ENCODE data around the gene GPR55. TPM values are rescaled to one million over a fixed set of nuclear protein-coding genes. Genes with fewer than 3 reads are reported as not detected.

Gene GPR55
- total RNA-seq, 1 donor from 2014 or later: 0.57 TPM

- Mint-ChIP-seq H3K4me1 (ENCODE audit: low read depth) (peaks cover 15% of the 10 kb centered on the region), H3K27ac (no peak overlapping the region), H3K4me3 (ENCODE audit: low read depth) (no peak overlapping the region), H3K9me3 (no peaks in the 10 kb centered on the region), H3K27me3 (ENCODE audit: low read depth) (peaks cover 32% of the 10 kb centered on the region), H3K36me3 (ENCODE audit: low read depth) (no peaks in the 10 kb centered on the region)
- intact Hi-C loops (cut with micrococcal nuclease): no loop called here
- DNase-seq (ENCODE audit: low spot score): no peak
Measured at GRCh38 chr2:230896346-230897115, 28.5 kb downstream of the GPR55 start.

- intact Hi-C loops (cut with micrococcal nuclease): no loop called here
- H3K27me3 Mint-ChIP-seq (ENCODE audit: low read depth): peaks cover 36% of the 10 kb centered on the region
- DNase-seq (ENCODE audit: low spot score): no peak
- H3K9me3 Mint-ChIP-seq: no peaks in the 10 kb centered on the region
- no peak overlapping the region for H3K27ac Mint-ChIP-seq
- H3K4me1 Mint-ChIP-seq (ENCODE audit: low read depth): peaks cover 15% of the 10 kb centered on the region
- no peaks in the 10 kb centered on the region for H3K36me3 Mint-ChIP-seq (ENCODE audit: low read depth)
- H3K4me3 Mint-ChIP-seq (ENCODE audit: low read depth): no peak overlapping the region
Measured at GRCh38 chr2:230895536-230896345, 29.3 kb downstream of the GPR55 start.

- no peak for DNase-seq (ENCODE audit: low spot score)
- no peak overlapping the region for H3K4me3 Mint-ChIP-seq (ENCODE audit: low read depth)
- H3K9me3 Mint-ChIP-seq: no peaks in the 10 kb centered on the region
- H3K36me3 Mint-ChIP-seq (ENCODE audit: low read depth): no peaks in the 10 kb centered on the region
- H3K27me3 Mint-ChIP-seq (ENCODE audit: low read depth): peaks cover 37% of the 10 kb centered on the region
- H3K4me1 Mint-ChIP-seq (ENCODE audit: low read depth): peaks cover 8% of the 10 kb centered on the region
- intact Hi-C loops (cut with micrococcal nuclease): no loop called here
- no peak overlapping the region for H3K27ac Mint-ChIP-seq
Measured at GRCh38 chr2:230893841-230894781, 30.9 kb downstream of the GPR55 start.

- DNase-seq (ENCODE audit: low spot score): no peak
- H3K4me1 Mint-ChIP-seq (ENCODE audit: low read depth): peaks cover 8% of the 10 kb centered on the region
- H3K4me3 Mint-ChIP-seq (ENCODE audit: low read depth): no peak overlapping the region
- no peak overlapping the region for H3K27ac Mint-ChIP-seq
- no peaks in the 10 kb centered on the region for H3K36me3 Mint-ChIP-seq (ENCODE audit: low read depth)
- intact Hi-C loops (cut with micrococcal nuclease): no loop called here
- H3K27me3 Mint-ChIP-seq (ENCODE audit: low read depth): peaks cover 38% of the 10 kb centered on the region
- no peaks in the 10 kb centered on the region for H3K9me3 Mint-ChIP-seq
Measured at GRCh38 chr2:230893338-230893737, 31.7 kb downstream of the GPR55 start.

GRCh38 chr2:230891509-230891908 lies 33.5 kb downstream of the GPR55 start:
- intact Hi-C loops (cut with micrococcal nuclease): no loop called here
- no peak for DNase-seq (ENCODE audit: low spot score)
- Mint-ChIP-seq H3K4me3 (ENCODE audit: low read depth) (no peak overlapping the region), H3K27me3 (ENCODE audit: low read depth) (peaks cover 31% of the 10 kb centered on the region), H3K4me1 (ENCODE audit: low read depth) (peaks cover 8% of the 10 kb centered on the region), H3K27ac (no peak overlapping the region), H3K36me3 (ENCODE audit: low read depth) (no peaks in the 10 kb centered on the region), H3K9me3 (no peaks in the 10 kb centered on the region)

- H3K9me3 Mint-ChIP-seq: no peaks in the 10 kb centered on the region
- intact Hi-C loops (cut with micrococcal nuclease): no loop called here
- H3K4me3 Mint-ChIP-seq (ENCODE audit: low read depth): no peak overlapping the region
- H3K36me3 Mint-ChIP-seq (ENCODE audit: low read depth): no peaks in the 10 kb centered on the region
- H3K27ac Mint-ChIP-seq: no peak overlapping the region
- peaks cover 29% of the 10 kb centered on the region for H3K27me3 Mint-ChIP-seq (ENCODE audit: low read depth)
- peaks cover 8% of the 10 kb centered on the region for H3K4me1 Mint-ChIP-seq (ENCODE audit: low read depth)
- no peak for DNase-seq (ENCODE audit: low spot score)
Measured at GRCh38 chr2:230891064-230891463, 34.0 kb downstream of the GPR55 start.

GRCh38 chr2:230890646-230891045 lies 34.4 kb downstream of the GPR55 start:
- Mint-ChIP-seq H3K27ac (no peak overlapping the region), H3K9me3 (no peaks in the 10 kb centered on the region), H3K4me1 (ENCODE audit: low read depth) (peaks cover 8% of the 10 kb centered on the region), H3K27me3 (ENCODE audit: low read depth) (peaks cover 29% of the 10 kb centered on the region), H3K36me3 (ENCODE audit: low read depth) (no peaks in the 10 kb centered on the region), H3K4me3 (ENCODE audit: low read depth) (no peak overlapping the region)
- DNase-seq (ENCODE audit: low spot score): no peak
- intact Hi-C loops (cut with micrococcal nuclease): no loop called here

GRCh38 chr2:230889911-230890601 lies 35.0 kb downstream of the GPR55 start:
- intact Hi-C loops (cut with micrococcal nuclease): no loop called here
- DNase-seq (ENCODE audit: low spot score): no peak
- Mint-ChIP-seq H3K36me3 (ENCODE audit: low read depth) (no peaks in the 10 kb centered on the region), H3K4me1 (ENCODE audit: low read depth) (peaks cover 8% of the 10 kb centered on the region), H3K4me3 (ENCODE audit: low read depth) (no peak overlapping the region), H3K27me3 (ENCODE audit: low read depth) (peaks cover 33% of the 10 kb centered on the region), H3K27ac (no peak overlapping the region), H3K9me3 (no peaks in the 10 kb centered on the region)

- DNase-seq (ENCODE audit: low spot score): no peak
- no peak overlapping the region for H3K4me3 Mint-ChIP-seq (ENCODE audit: low read depth)
- no peaks in the 10 kb centered on the region for H3K36me3 Mint-ChIP-seq (ENCODE audit: low read depth)
- no peak overlapping the region for H3K27ac Mint-ChIP-seq
- intact Hi-C loops (cut with micrococcal nuclease): no loop called here
- H3K9me3 Mint-ChIP-seq: no peaks in the 10 kb centered on the region
- peaks cover under 1% of the 10 kb centered on the region for H3K4me1 Mint-ChIP-seq (ENCODE audit: low read depth)
- H3K27me3 Mint-ChIP-seq (ENCODE audit: low read depth): peaks cover 33% of the 10 kb centered on the region
Measured at GRCh38 chr2:230888824-230889400, 36.1 kb downstream of the GPR55 start.

GRCh38 chr2:230887342-230887741 lies 37.7 kb downstream of the GPR55 start:
- H3K9me3 Mint-ChIP-seq: no peaks in the 10 kb centered on the region
- no peak for DNase-seq (ENCODE audit: low spot score)
- no peak overlapping the region for H3K4me3 Mint-ChIP-seq (ENCODE audit: low read depth)
- no peak overlapping the region for H3K27ac Mint-ChIP-seq
- H3K27me3 Mint-ChIP-seq (ENCODE audit: low read depth): peaks cover 27% of the 10 kb centered on the region
- H3K4me1 Mint-ChIP-seq (ENCODE audit: low read depth): no peaks in the 10 kb centered on the region
- intact Hi-C loops (cut with micrococcal nuclease): no loop called here
- H3K36me3 Mint-ChIP-seq (ENCODE audit: low read depth): no peaks in the 10 kb centered on the region

GRCh38 chr2:230886671-230887071 lies 38.4 kb downstream of the GPR55 start:
- no peaks in the 10 kb centered on the region for H3K4me1 Mint-ChIP-seq (ENCODE audit: low read depth)
- H3K27ac Mint-ChIP-seq: no peak overlapping the region
- intact Hi-C loops (cut with micrococcal nuclease): no loop called here
- H3K9me3 Mint-ChIP-seq: no peaks in the 10 kb centered on the region
- peaks cover 30% of the 10 kb centered on the region for H3K27me3 Mint-ChIP-seq (ENCODE audit: low read depth)
- H3K4me3 Mint-ChIP-seq (ENCODE audit: low read depth): no peak overlapping the region
- no peak for DNase-seq (ENCODE audit: low spot score)
- H3K36me3 Mint-ChIP-seq (ENCODE audit: low read depth): no peaks in the 10 kb centered on the region

GRCh38 chr2:230886206-230886605 lies 38.8 kb downstream of the GPR55 start:
- Mint-ChIP-seq H3K4me1 (ENCODE audit: low read depth) (no peaks in the 10 kb centered on the region), H3K27ac (no peak overlapping the region), H3K36me3 (ENCODE audit: low read depth) (no peaks in the 10 kb centered on the region), H3K4me3 (ENCODE audit: low read depth) (no peak overlapping the region), H3K27me3 (ENCODE audit: low read depth) (peaks cover 27% of the 10 kb centered on the region), H3K9me3 (no peaks in the 10 kb centered on the region)
- intact Hi-C loops (cut with micrococcal nuclease): no loop called here
- DNase-seq (ENCODE audit: low spot score): no peak

Data from activated T-helper 2 cell treated with anti-CD3 and anti-CD28 coated beads, Interferon-gamma antibody, Interleukin-2, Interleukin-4, amounts not matched to agents 10 μg/mL and 5 μg/mL and 100 μg/mL, durations not matched to agents 14 hours and 24 hours and 36 hours (primary cell).